ENCODE data around the gene A3GALT2.

GRCh38 chr1:33295023-33295422 lies 25.9 kb downstream of the A3GALT2 start:
- TF ChIP-seq CTCF (IDR thresholded peaks at IDR 0.05) (no peak), POLR2A (IDR thresholded peaks at IDR 0.05) (no peak)

Measured in uterus (tissue), 2 donors.